GM12873 (cell line): ENCODE data around the gene TP63.

Source experiments
- CTCF ChIP-seq: IDR thresholded peaks from 2 replicates; pipeline ENCODE4 v1.5.1; 2012; ENCODE audit warnings: low read depth, mild to moderate bottlenecking, moderate library complexity, low read length, control low read depth; ENCODE audit not compliant: insufficient read depth; ENCODE audit errors: missing control alignments

Gene TP63

GRCh38 chr3:189631373-189631408, at the start of gene TP63:
TP63 (plus strand) TSS chr3:189631389; CDS start chr3:189631516, 127 bp downstream.
- TF ChIP-seq CTCF: no peak

- TF ChIP-seq CTCF: no peak
These were observed 49.0 kb upstream of the TP63 start for GRCh38 chr3:189582179-189582578.

- TF ChIP-seq CTCF: no peak
These were observed 46.5 kb upstream of the TP63 start for GRCh38 chr3:189584645-189585044.

GRCh38 chr3:189586941-189587663, 44.1 kb upstream of the TP63 start:
- TF ChIP-seq CTCF: no peak

- TF ChIP-seq CTCF: no peak
These were observed 43.5 kb upstream of the TP63 start for GRCh38 chr3:189587664-189588040.

GRCh38 chr3:189588070-189588469, 43.1 kb upstream of the TP63 start:
- TF ChIP-seq CTCF: no peak

GRCh38 chr3:189588475-189589178, 42.6 kb upstream of the TP63 start:
- TF ChIP-seq CTCF: no peak
